DLD1 (cell line): ENCODE measurements around the gene PRMT2.

ENCODE experiments used
- in situ Hi-C: cut with HindIII; loops from 2 replicates; pipeline ENCODE4 v1.10.0; 2017; ENCODE audit warnings: low sequenced_read_pairs

The PRMT2 gene

GRCh38 chr21:46639489-46640386 lies 4.3 kb downstream of the PRMT2 start:
- in situ Hi-C loops: no loop called here

DNA sequence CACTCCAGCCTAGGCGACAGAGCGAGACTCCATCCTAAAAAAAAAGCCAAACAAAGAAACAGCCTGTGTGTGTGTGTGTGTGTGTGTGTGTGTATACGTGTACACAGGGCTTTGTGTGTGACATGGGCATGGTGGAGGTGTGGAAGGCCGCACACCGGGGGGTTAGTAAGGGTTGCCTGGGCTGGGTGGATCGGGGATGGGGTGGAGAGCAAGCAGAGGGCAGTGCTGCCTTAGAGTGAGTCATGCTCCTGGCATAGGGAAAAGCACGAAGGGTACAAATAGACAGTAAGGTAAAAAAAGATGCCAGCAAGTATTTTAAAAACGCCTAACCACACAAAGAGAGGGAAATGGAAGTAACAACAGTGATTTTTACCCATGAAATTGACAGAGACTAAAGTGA lies 6.2 kb downstream of the PRMT2 start:
- in situ Hi-C loops: no loop called here

- in situ Hi-C loops: no loop called here
Measured at GRCh38 chr21:46643379-46644177, 8.1 kb downstream of the PRMT2 start.

DNA sequence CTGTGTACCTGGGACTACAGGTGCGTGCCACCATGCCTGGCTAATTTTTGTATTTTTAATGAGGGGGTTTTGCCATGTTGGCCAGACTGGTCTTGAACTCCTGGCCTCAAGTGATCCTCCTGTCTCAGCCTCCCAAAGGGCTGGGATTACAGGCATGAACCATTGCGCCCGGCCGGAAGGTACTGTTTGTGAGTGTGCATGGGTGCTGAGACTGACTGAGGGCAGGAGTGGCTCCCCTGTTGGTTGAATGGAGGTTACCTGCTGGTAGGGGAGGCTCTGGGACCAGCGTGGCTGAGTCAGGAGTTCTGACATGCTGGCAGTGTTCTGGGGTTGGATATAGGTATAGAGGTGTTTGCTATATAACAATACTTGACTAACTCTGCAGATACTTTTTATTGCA lies 10.4 kb downstream of the PRMT2 start:
- in situ Hi-C loops: no loop called here

DNA sequence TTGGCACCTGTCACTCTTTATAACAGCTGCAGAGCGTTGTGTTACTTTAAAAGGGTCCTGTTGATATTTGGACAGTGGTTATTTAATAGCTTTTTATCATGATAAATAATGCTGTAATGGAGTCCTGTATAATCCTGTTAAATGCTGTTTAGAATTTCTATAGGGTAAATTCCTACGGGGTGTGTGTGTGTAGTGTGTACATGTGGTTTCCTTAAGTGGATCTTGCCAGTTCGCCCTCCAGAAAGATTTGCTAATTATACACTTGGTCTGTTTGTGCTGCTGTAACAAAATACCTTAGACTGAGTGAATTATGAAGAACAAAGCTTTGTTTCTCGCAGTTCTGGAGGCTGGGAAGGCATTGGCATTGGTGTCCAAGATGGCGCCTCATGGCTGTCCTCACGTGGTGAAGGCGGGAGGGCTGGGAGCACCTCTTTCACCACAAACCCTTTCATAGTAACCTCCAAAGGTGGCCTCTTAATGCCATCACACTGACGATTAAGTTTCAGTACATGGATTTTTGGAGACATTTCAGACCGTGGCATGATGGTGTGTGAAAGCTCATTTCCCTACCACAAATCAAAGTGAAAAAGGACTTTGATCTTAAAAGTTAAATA lies 11.2 kb downstream of the PRMT2 start:
- in situ Hi-C loops: no loop called here

DNA sequence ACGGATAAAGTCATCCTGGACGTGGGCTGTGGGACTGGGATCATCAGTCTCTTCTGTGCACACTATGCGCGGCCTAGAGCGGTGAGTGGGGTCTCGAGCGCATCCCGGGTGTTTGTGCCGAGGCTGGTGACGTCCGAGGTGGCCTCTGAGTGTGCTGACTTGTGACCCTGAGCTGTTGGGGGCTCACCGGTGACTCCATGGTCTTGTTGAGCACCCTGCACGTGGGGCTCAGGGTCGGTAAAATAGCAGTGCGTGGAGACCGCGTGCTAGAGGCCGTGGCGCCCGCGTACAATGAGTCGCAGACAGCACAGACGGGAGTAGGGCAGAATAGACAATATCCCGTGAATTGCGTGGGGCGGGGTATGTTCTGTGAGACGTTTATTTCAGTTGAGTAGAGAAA lies 13.1 kb downstream of the PRMT2 start:
- in situ Hi-C loops: no loop called here

- in situ Hi-C loops: no loop called here
Measured at GRCh38 chr21:46649356-46649755, 13.9 kb downstream of the PRMT2 start.

DNA sequence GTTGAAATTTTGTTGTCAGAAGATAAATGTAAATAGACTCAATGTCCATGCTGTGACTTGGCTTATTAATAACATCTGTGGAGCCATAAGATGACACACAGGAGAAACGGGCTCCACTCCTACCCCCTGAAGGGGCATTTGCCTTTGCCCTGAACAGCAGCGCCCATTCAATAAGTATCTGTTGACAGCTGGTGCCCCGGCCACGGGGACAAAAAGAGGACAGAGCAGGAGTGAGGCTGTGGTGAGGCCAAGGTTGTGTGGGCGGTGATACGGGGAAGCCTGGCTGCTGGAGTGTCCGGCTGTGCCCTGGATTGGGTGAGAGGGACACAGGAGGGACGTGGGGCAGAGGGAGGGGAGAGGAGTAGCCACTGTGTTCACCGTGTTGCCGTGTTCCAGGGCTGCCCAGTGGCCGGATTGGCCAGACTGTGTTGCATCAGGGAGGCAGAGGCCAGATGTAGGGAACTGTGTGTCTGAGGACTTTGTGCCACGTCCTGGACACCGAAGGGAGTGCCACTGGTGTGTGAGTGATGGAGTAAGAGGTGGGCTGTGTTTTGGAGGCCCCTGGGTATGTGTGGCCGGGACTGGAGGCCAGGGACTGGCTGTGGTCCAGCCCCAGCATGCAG lies 15.1 kb downstream of the PRMT2 start:
- in situ Hi-C loops: no loop called here

DNA sequence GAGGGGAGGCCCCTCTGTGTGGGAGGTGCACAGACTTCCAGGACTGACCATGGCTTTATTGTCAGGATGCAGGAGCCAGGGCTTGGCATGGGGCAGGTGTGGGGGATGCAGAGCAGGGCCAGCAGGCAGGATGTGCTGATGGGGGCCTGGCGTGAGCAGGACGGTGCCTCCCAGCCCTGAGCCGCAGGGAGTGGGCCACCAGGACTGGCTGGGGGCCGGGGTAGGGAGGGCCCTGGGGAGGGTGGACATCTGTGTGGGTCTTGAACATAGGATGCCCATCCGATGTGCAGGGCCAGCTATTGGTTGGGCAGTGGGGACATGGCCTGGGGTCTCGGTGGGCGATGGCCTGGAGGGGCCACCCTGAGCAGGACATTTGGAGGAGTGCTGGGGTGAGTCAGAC lies 15.6 kb downstream of the PRMT2 start:
- in situ Hi-C loops: no loop called here

DNA sequence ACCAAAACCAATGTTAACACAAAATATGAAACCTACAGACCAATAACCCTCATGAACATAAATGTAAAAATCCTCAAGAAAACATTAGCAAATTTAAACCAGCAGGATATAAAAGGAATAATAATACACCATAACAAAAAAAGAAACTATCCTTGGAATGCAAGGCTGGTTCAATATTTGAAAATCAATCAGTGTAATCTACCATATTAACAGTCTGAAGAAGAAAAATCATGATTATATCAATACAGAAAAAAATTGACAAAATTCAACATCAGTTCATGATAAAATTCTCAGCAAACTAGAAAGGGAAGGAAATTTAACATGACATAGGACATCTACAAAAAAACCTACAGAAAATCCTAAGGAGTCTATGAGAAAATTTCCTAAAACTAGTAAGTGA lies 19.8 kb downstream of the PRMT2 start:
- in situ Hi-C loops: no loop called here

DNA sequence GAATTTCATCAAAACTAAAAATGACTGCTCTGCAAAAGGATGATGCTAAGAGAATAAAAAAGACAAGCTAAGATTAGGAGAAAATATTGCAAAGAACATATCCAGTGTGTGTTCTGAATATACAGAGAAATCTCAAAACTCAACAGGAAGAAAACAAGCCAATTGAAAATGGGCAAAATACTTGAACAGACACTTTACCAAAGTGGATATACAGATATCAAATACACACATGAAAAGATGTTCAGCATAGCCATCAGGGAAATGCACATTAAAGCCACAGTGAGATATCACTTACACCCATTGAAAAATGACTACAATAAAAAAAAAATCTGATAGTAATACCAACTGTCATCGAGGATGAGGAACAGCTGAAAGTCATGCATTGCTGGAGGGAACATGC lies 21.3 kb downstream of the PRMT2 start:
- in situ Hi-C loops: no loop called here

DNA sequence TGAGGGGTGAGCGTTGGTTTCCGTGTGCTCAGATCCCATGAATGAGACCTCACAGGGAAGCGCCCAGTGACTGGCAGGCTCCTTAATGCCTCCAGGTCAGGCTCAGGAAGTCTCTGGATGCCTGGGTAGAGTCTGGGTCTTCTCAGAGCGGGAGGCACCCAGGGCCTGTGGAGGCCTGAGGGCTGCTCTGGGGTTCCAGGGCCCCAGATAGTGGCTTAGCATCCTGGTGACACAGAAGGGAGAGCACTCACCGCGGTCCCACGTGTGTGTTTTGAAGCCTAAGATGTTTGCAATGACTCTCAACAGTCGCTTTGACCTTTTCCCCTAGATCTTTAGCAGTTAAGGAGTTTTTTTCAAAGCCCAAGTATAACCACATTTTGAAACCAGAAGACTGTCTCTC lies 25.0 kb downstream of the PRMT2 start:
- in situ Hi-C loops: no loop called here

DNA sequence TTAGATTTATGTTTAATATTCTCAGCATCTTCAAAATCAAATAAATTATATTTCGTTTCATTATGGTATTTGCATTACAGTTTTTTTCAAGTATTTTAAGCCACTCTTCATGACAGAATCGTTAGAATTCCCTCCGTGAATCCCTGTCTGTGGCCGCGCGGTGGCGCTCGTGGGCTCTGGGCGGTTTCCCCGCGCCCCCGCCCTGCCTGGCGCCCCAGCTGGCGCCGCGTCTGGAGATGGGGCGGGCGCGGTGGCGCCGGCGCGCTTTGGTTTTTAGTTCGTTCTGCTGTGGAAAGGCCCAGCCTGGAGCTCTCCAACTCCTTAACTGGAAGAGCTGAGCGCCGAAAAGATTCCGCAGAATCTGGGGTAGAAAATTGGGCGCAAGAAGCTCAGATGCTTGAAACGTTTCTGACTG lies 25.7 kb downstream of the PRMT2 start:
- in situ Hi-C loops: no loop called here

GRCh38 chr21:46661642-46662366 lies 26.3 kb downstream of the PRMT2 start:
- in situ Hi-C loops: no loop called here

DNA sequence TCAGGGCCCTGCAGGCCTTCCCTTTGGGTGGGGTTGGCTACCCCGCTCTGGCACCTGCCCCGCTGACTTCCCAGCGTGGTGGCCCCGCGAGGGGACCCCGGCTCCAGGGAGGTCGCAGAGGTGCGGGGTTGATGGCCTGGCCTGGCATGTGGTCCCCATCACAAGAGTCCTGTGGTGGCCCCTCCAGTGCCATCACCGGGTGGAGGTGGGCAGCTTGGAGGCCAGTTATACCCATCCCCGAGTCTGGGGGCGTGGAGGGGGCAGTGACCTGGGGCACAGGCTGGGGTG lies 26.8 kb downstream of the PRMT2 start:
- in situ Hi-C loops: no loop called here

DNA sequence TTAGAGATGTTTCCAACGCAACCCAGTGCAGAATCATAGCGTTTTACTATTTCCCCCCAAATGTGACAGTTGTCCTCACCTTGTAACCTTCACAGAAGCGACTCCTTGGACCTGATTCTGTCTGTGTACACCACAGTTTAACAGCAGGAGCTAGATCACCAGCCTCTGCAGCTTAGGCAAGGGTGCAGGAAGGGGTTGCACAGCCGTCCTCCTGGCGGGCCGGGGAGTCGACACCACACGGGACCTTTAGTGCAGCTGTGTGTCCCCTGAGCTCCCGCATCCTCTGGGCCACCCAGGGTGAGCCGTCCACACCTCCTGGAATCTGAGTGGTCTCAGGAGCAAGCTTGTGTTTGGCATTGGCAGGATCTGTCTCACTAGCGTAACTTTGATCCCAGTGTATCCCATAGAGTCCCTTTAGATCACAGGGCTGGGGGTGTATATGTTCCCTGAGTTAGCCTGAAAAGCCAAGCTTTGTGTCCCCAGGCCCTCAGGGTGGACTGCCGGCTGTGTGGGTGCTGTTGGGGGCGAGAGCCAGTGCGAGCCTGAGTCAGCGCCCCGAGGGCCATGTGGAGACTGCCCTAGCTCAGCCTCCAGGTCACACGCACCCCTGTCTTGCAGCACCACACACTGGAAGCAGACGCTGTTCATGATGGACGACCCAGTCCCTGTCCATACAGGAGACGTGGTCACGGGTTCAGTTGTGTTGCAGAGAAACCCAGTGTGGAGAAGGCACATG lies 27.5 kb downstream of the PRMT2 start:
- in situ Hi-C loops: no loop called here

DNA sequence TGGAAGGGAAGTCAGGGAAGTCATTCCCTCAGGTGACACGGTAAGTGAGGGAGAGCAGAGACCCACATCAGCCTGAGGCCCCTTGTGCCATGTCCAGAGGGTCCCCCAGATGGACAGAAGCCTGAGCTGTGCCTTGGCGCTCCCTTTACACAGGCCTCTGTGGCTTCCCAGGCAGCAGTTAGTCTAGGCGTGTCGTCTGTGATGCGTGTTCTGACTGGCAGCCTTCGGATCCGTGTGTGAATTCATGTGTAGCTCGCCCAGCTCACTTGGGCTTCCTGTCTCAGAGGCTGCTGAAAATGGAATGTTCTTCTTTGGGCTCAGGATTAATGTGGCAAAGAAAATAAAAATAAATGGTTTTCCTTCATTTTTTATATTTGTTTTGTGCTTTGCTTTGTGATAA lies 28.3 kb downstream of the PRMT2 start:
- in situ Hi-C loops: no loop called here

DNA sequence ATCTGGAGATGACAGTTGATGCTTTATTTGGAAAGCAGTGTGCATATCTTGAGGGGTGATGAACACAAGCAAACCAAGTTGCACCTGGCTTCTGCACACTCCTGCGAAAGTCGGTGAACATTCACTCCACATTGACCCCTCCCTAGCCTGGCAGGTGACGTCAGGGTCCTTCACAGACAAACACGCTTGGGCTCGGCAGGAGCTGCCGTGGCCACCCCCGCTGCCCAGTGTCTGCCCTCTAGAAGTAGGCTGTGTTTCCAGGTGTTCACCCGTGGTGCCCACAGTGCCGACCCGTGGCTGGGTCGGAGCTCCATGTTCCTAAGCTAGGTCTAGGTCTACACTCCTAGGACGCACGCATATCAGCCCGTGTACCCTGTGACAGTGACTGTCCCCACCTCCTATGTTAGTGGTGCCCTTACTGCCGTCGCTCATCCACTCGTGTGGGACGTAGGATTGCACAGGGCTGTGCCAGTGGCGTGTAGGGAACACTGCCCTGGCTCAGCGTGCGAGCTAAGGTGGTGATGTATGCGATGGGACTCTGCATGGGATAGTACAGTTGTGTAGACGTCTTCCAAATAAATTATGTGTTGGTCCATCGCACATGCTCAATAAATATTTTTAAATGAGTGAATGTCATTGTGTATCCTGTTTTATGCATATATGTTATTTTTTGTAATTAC lies 29.0 kb downstream of the PRMT2 start:
- in situ Hi-C loops: no loop called here

DNA sequence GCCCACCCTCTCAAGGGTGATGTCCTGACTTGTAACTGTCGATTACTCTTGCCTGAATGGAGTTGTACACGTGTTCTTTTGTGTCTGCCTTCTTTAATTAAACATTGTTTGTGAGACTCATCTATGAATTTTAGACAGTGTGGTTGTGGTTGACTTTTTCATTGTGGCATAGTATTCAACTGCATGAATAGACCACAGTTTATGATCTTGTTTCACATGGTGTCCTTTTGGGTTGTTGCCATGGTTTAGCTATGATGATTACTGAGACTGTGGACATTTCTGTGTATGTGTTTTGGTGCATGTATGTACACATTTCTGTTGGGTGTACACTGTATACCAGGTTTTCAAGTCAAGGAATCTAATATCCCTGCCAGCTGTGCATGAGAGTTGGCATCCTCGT lies 30.1 kb downstream of the PRMT2 start:
- in situ Hi-C loops: no loop called here
